Osteocyte (in vitro differentiated cells): ENCODE data around the gene NOL11. TPM values are rescaled to one million over a fixed set of nuclear protein-coding genes. Genes with fewer than 3 reads are reported as not detected.
A peak's percentile ranks its signal among the peaks of the same experiment; 100 is the strongest.

ENCODE experiments used
- DNase-seq: peaks from one replicate; pipeline ENCODE4 v3.0.0; 2021; ENCODE audit warnings: mixed read lengths; ENCODE audit not compliant: unreplicated experiment; ENCODE audit errors: extremely low spot score
- H3K27ac Mint-ChIP-seq: one replicate; pipeline ENCODE4 v1.8.0; 2021; ENCODE audit warnings: mild to moderate bottlenecking, mixed read lengths; ENCODE audit not compliant: unreplicated experiment
- H3K27me3 Mint-ChIP-seq: one replicate; pipeline ENCODE4 v1.8.0; 2021; ENCODE audit warnings: mixed read lengths; ENCODE audit not compliant: unreplicated experiment
- H3K36me3 Mint-ChIP-seq: one replicate; pipeline ENCODE4 v1.8.0; 2021; ENCODE audit warnings: mixed read lengths; ENCODE audit not compliant: unreplicated experiment
- H3K4me1 Mint-ChIP-seq: one replicate; pipeline ENCODE4 v1.8.0; 2021; ENCODE audit warnings: mixed read lengths; ENCODE audit not compliant: unreplicated experiment
- H3K4me3 Mint-ChIP-seq: one replicate; pipeline ENCODE4 v1.8.0; 2021; ENCODE audit warnings: mild to moderate bottlenecking, moderate library complexity, mixed read lengths; ENCODE audit not compliant: unreplicated experiment
- H3K9me3 Mint-ChIP-seq: one replicate; pipeline ENCODE4 v1.8.0; 2021; ENCODE audit warnings: mixed read lengths; ENCODE audit not compliant: unreplicated experiment
- CTCF ChIP-seq: fragments of 200-600 bp; sonication (generic); IDR thresholded peaks from 2 replicates; pipeline ENCODE4 v1.5.0; 2021; ENCODE audit warnings: antibody characterized with exemption, mild to moderate bottlenecking, moderate library complexity
- total RNA-seq: library from RNA; stranded (reverse); gene quantifications from 2 replicates; pipeline ENCODE4 v1.2.1, GENCODE V29; 2021

The NOL11 gene
- total RNA-seq, 1 donor from 2014 or later = 32.2 TPM

DNA sequence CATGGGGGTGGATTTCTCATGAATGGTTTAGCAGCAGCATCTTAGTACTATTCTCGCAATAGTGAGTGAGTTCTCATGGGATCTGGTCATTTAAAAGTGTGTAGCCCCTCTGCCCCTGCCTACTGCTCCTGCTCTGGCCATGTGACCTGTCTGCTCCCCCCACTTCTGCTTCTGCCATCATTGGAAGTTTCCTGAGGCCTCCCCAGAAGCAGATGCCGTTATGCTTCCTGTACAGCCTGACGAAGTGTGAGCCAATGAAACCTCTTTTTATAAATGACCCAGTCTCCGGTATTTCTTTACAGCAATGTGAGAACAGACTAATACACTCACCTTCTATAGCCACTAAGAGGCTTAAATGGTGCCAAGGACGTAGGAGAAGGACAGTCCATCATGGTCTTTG lies 51.5 kb downstream of the NOL11 start:
- DNase-seq = no peak
- Mint-ChIP-seq H3K36me3 (no peaks in the 10 kb centered on the region), H3K4me3 (no peak overlapping the region), H3K9me3 (no peaks in the 10 kb centered on the region), H3K27ac (no peak overlapping the region), H3K27me3 (peaks cover 3% of the 10 kb centered on the region), H3K4me1 (no peaks in the 10 kb centered on the region)
- no peak for TF ChIP-seq CTCF

- DNase-seq = no peak
- Mint-ChIP-seq H3K9me3 (no peaks in the 10 kb centered on the region), H3K4me1 (no peaks in the 10 kb centered on the region), H3K27ac (no peak overlapping the region), H3K36me3 (no peaks in the 10 kb centered on the region), H3K4me3 (no peak overlapping the region), H3K27me3 (peaks cover 3% of the 10 kb centered on the region)
- no peak for TF ChIP-seq CTCF
Measured at GRCh38 chr17:67770539-67770938, 52.8 kb downstream of the NOL11 start.

GRCh38 chr17:67772679-67773078 lies 54.9 kb downstream of the NOL11 start:
- DNase-seq = no peak
- Mint-ChIP-seq H3K36me3 (no peaks in the 10 kb centered on the region), H3K4me3 (no peak overlapping the region), H3K4me1 (no peaks in the 10 kb centered on the region), H3K27me3 (peaks cover 3% of the 10 kb centered on the region), H3K9me3 (no peaks in the 10 kb centered on the region), H3K27ac (no peak overlapping the region)
- TF ChIP-seq CTCF = no peak

DNA sequence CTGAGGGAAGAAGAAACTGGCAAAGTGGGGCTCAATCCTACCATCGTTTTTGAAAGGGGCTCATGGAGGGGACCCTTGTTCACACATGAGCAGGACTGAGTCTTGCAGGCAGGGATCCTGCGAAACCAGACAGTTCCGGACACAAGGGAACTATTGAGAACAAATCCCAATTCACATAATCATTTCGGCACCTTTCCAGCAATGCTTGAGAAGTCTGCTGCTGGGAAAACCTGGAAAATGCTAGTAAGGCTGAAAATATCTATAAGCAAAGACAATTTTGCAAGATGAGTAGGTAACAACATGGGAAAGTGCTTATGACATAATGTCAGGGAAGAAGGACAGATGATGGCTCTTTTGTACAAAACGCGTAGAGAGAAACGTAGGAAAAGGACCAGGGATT lies 55.5 kb downstream of the NOL11 start:
- no peaks in the 10 kb centered on the region for H3K36me3 Mint-ChIP-seq
- H3K4me3 Mint-ChIP-seq = no peak overlapping the region
- TF ChIP-seq CTCF = no peak
- no peak overlapping the region for H3K27ac Mint-ChIP-seq
- no peaks in the 10 kb centered on the region for H3K4me1 Mint-ChIP-seq
- DNase-seq = no peak
- H3K9me3 Mint-ChIP-seq = no peaks in the 10 kb centered on the region
- peaks cover 3% of the 10 kb centered on the region for H3K27me3 Mint-ChIP-seq

DNA sequence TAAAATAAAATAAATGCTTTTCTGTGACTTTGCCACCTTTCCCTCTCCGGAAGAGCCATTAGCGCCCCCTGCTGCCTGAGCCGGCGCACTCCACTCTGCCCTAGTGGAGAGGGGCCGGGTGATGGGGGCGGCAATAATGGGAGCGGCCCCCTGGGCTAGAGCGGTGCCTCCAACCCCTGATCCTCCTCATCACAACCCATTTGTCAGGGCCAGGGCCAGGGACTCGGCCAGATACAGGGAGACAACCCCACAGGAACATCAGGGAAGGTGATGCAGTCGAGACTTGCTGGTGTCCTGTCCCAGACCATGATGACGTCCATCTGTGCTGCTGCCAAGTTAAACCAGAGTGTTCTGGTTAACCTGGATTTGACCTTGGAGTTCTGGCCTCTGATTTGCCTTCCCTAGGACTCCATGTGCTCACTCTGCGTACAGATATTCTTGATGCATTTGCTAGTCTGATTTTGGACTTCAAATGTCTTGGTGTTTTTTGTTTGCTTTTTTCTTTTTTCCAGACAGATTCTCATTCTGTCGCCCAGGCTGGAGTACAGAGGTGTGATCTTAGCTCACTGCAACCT lies 61.4 kb downstream of the NOL11 start:
- H3K36me3 Mint-ChIP-seq = no peaks in the 10 kb centered on the region
- H3K4me3 Mint-ChIP-seq = no peak overlapping the region
- TF ChIP-seq CTCF = peak; percentile 59
- no peaks in the 10 kb centered on the region for H3K27me3 Mint-ChIP-seq
- H3K27ac Mint-ChIP-seq = no peak overlapping the region
- peaks cover 2% of the 10 kb centered on the region for H3K4me1 Mint-ChIP-seq
- DNase-seq = no peak
- no peaks in the 10 kb centered on the region for H3K9me3 Mint-ChIP-seq
